ENCODE results near the gene PROX2. TPM values are rescaled to one million over a fixed set of nuclear protein-coding genes. Genes with fewer than 3 reads are reported as not detected.

The PROX2 gene
- polyA plus RNA-seq, 1 donor (not counting 4 experiments of a cell fraction or from before 2014, with no cell fraction given), result not detected

DNA sequence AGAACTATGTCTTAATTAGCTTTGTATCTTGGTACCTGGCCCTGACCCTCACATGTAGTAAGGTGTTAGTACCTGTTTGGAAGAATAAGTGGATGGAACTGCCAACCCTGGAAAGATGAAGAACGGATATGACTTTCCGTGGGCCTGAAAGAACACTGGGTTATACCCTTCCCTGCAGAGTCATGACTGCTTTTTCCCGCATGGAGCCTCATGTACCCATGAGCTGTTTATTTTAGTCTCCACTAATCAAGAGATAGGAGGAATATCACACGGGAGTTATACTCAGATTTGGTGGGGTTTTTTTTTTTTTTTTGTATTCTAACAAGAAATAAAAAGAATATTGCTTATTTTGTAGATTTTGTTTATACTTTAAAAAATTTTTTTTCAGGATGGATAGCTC is 21.7 kb upstream of the PROX2 start:
- Histone ChIP-seq H3K9ac (ENCODE audit: control insufficient read depth, extremely low read depth, insufficient read depth, low read length) (no peak overlapping the region), H3K4me3 (ENCODE audit: control insufficient read depth in 2 of 3, extremely low read depth in 1 of 3, insufficient read depth in 2 of 3, low read depth in 1 of 3, low read length in 3 of 3) (no peak overlapping the region), H3K27ac (ENCODE audit: control insufficient read depth, insufficient read depth, low read length) (no peak overlapping the region), H3K9me3 (ENCODE audit: control insufficient read depth, low read depth, low read length) (no peaks in the 10 kb centered on the region), H3K27me3 (ENCODE audit: control insufficient read depth, extremely low read depth, insufficient read depth, low read length) (no peaks in the 10 kb centered on the region), H3K36me3 (ENCODE audit: control insufficient read depth in 2 of 2, extremely low read depth in 1 of 2, insufficient read depth in 2 of 2, low read length in 2 of 2) (peaks cover 56 to 80% of the 10 kb centered on the region in 2 experiments), H3K4me2 (ENCODE audit: control insufficient read depth, extremely low read depth, insufficient read depth, low read depth, low read length) (no peak overlapping the region), H4K20me1 (ENCODE audit: control insufficient read depth, extremely low read depth, insufficient read depth, low read length) (no peaks in the 10 kb centered on the region), H3K4me1 (ENCODE audit: control insufficient read depth, extremely low read depth, insufficient read depth, low read length) (no peaks in the 10 kb centered on the region), H3K79me2 (ENCODE audit: control insufficient read depth, insufficient read depth, low read length) (no peaks in the 10 kb centered on the region), H2AFZ (ENCODE audit: control insufficient read depth, low read length) (no peak overlapping the region), H3K9me1 (ENCODE audit: control insufficient read depth, extremely low read depth, insufficient read depth, low read length) (no peaks in the 10 kb centered on the region)
- no peak for TF ChIP-seq EZH2 (IDR thresholded peaks at IDR 0.05; ENCODE audit: low read length)
- TF ChIP-seq, protein P1, sequence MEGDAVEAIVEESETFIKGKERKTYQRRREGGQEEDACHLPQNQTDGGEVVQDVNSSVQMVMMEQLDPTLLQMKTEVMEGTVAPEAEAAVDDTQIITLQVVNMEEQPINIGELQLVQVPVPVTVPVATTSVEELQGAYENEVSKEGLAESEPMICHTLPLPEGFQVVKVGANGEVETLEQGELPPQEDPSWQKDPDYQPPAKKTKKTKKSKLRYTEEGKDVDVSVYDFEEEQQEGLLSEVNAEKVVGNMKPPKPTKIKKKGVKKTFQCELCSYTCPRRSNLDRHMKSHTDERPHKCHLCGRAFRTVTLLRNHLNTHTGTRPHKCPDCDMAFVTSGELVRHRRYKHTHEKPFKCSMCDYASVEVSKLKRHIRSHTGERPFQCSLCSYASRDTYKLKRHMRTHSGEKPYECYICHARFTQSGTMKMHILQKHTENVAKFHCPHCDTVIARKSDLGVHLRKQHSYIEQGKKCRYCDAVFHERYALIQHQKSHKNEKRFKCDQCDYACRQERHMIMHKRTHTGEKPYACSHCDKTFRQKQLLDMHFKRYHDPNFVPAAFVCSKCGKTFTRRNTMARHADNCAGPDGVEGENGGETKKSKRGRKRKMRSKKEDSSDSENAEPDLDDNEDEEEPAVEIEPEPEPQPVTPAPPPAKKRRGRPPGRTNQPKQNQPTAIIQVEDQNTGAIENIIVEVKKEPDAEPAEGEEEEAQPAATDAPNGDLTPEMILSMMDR (optimal IDR thresholded peaks at IDR 0.05 in 1 of 3, IDR thresholded peaks at IDR 0.05 in 1 of 3, conservative IDR thresholded peaks at IDR 0.05 in 1 of 3; ENCODE audit: extremely low read depth in 1 of 3, insufficient read depth in 2 of 3, low read length in 3 of 3), result no peak
- DNase-seq (ENCODE audit: low read depth, low spot score), result no peak
- no peak for FAIRE-seq
- dilution Hi-C loops (cut with MboI; ENCODE audit: extremely low pct_ligation_motif_present, low sequenced_read_pairs), result no loop called here

DNA sequence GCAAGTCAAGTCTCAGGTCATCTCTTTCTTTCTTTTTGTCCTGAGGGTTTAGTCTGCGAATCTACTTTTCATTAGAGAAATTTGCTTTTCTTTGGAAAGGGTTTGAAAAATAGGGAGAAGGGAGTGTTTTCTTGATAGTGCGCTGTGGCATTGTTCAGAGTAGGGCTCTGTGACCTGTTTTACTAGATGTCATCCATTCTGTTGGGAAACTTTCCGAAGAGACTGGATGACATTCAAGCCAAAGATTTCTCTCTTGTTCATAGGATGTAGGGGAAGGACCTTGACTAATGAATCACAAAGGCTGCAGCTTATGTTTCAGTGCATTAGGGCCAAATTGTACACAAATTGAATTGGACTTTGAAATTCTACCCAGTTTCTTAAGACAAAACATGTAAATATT is 20.5 kb upstream of the PROX2 start:
- no peaks in the 10 kb centered on the region for H3K27me3 ChIP-seq (ENCODE audit: control insufficient read depth, extremely low read depth, insufficient read depth, low read length)
- H3K36me3 ChIP-seq (ENCODE audit: control insufficient read depth in 2 of 2, extremely low read depth in 1 of 2, insufficient read depth in 2 of 2, low read length in 2 of 2), result peaks cover 57 to 71% of the 10 kb centered on the region in 2 experiments
- TF ChIP-seq, protein P1 (optimal IDR thresholded peaks at IDR 0.05 in 1 of 3, IDR thresholded peaks at IDR 0.05 in 1 of 3, conservative IDR thresholded peaks at IDR 0.05 in 1 of 3; ENCODE audit: extremely low read depth in 1 of 3, insufficient read depth in 2 of 3, low read length in 3 of 3), result no peak
- no peak for TF ChIP-seq EZH2 (IDR thresholded peaks at IDR 0.05; ENCODE audit: low read length)
- no peak overlapping the region for H3K4me3 ChIP-seq (ENCODE audit: control insufficient read depth in 2 of 3, extremely low read depth in 1 of 3, insufficient read depth in 2 of 3, low read depth in 1 of 3, low read length in 3 of 3)
- FAIRE-seq (no peak), DNase-seq (ENCODE audit: low read depth, low spot score) (no peak)
- no peak overlapping the region for H3K4me2 ChIP-seq (ENCODE audit: control insufficient read depth, extremely low read depth, insufficient read depth, low read depth, low read length)
- no peak overlapping the region for H3K9ac ChIP-seq (ENCODE audit: control insufficient read depth, extremely low read depth, insufficient read depth, low read length)
- no peaks in the 10 kb centered on the region for H4K20me1 ChIP-seq (ENCODE audit: control insufficient read depth, extremely low read depth, insufficient read depth, low read length)
- H3K9me1 ChIP-seq (ENCODE audit: control insufficient read depth, extremely low read depth, insufficient read depth, low read length), result no peaks in the 10 kb centered on the region
- dilution Hi-C loops (cut with MboI; ENCODE audit: extremely low pct_ligation_motif_present, low sequenced_read_pairs), result no loop called here
- peaks cover 2% of the 10 kb centered on the region for H3K79me2 ChIP-seq (ENCODE audit: control insufficient read depth, insufficient read depth, low read length)
- no peaks in the 10 kb centered on the region for H3K9me3 ChIP-seq (ENCODE audit: control insufficient read depth, low read depth, low read length)
- H3K4me1 ChIP-seq (ENCODE audit: control insufficient read depth, extremely low read depth, insufficient read depth, low read length), result no peaks in the 10 kb centered on the region
- H3K27ac ChIP-seq (ENCODE audit: control insufficient read depth, insufficient read depth, low read length), result no peak overlapping the region
- no peak overlapping the region for H2AFZ ChIP-seq (ENCODE audit: control insufficient read depth, low read length)
